K562 (cell line): ENCODE measurements around the gene FERD3L.

ENCODE experiments used
- MAFK ChIP-seq: IDR thresholded peaks from 2 replicates; pipeline ENCODE4 v1.6.1; 2011; ENCODE audit warnings: low read length, improper control_type of control experiment
- RAD21 ChIP-seq, 2 experiments: fragments of 250-450 bp in 1 of 2; fragments of 450-650 bp in 1 of 2; sonication (Bioruptor Pico) in 1 of 2; formaldehyde crosslinking in 1 of 2; IDR thresholded peaks in 1 of 2; conservative IDR thresholded peaks in 1 of 2; 2 replicates each; pipeline versions ENCODE4 v1.4.0 to v1.8.0; 2020 to 2022; ENCODE audit warnings: mild to moderate bottlenecking in 2 of 2, moderate library complexity in 1 of 2

DNA sequence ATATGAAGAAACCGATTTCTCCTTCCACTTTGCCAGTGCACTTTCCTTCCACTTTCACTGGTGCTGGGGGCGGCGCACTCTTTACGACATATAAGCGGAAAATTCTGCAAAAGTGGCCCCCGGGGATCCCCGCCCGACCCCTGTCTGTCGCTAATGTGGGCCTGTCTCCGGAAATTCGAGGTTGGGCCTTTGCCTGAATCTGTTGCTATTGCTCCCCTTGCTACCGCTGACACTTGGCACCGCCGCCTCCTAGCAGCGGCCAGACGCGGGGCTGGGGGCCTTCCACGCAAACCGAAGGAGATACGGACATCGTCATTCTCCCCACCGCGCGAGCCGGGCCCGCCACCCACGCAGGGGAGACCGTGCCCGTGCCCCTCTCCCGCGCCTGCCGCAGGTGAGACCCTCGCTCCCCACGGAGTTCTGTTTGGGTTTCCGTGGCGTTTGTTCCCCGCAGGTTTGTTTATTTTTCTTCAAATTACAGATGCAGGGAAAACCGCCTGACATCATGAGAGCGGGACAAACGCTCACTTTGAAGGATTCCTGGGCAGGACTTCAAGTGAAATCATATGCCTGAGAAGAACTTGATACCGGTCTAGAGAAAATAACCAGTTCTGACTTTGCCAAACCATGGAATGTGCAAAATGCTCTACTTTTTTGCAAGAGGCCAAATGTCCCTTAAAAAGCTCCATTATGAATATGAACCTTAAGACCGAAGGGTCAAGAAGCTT is 32.8 kb downstream of the FERD3L start:
- no peak for TF ChIP-seq MAFK
- TF ChIP-seq RAD21 (CRISPR knock-in tag; conservative IDR thresholded peaks at IDR 0.05 in 1 of 2, IDR thresholded peaks at IDR 0.05 in 1 of 2): no peak
